ENCODE measurements around the gene PER3.
"Not testable (repeated sequence)": the region's sequence is repeated elsewhere in the genome, so short reads cannot be mapped to it uniquely, and the experiment has no call there.

The PER3 gene

GRCh38 chr1:7778133-7778628 is 5.9 kb upstream of the PER3 start:
- DNase-seq (ENCODE audit: low spot score) = no peak

- DNase-seq (ENCODE audit: low spot score) = no peak
Measured at GRCh38 chr1:7780976-7781375, 3.1 kb upstream of the PER3 start.

GRCh38 chr1:7781501-7781900 is 2.6 kb upstream of the PER3 start:
- DNase-seq (ENCODE audit: low spot score) = no peak

- no peak for DNase-seq (ENCODE audit: low spot score)
Measured at GRCh38 chr1:7781923-7782495, 2.1 kb upstream of the PER3 start.

GRCh38 chr1:7783178-7783711 is 846 bp upstream of the PER3 start:
- peak; percentile 63 for DNase-seq (ENCODE audit: low spot score)

GRCh38 chr1:7784492-7785071 is 491 bp downstream of the PER3 start:
- DNase-seq (ENCODE audit: low spot score) = no peak

GRCh38 chr1:7785108-7785507 is 1.0 kb downstream of the PER3 start:
- no peak for DNase-seq (ENCODE audit: low spot score)

GRCh38 chr1:7786795-7787194 is 2.7 kb downstream of the PER3 start:
- DNase-seq (ENCODE audit: low spot score) = no peak

- no peak for DNase-seq (ENCODE audit: low spot score)
Measured at GRCh38 chr1:7789828-7790227, 5.7 kb downstream of the PER3 start.

GRCh38 chr1:7791027-7791426 is 6.9 kb downstream of the PER3 start:
- DNase-seq (ENCODE audit: low spot score) = not testable (repeated sequence)

- no peak for DNase-seq (ENCODE audit: low spot score)
Measured at GRCh38 chr1:7795406-7795805, 11.3 kb downstream of the PER3 start.

GRCh38 chr1:7805460-7805859 is 21.4 kb downstream of the PER3 start:
- no peak for DNase-seq (ENCODE audit: low spot score)

- peak; percentile 13 for DNase-seq (ENCODE audit: low spot score)
Measured at GRCh38 chr1:7808253-7808844, 24.3 kb downstream of the PER3 start.

- DNase-seq (ENCODE audit: low spot score) = no peak
Measured at GRCh38 chr1:7809742-7810141, 25.7 kb downstream of the PER3 start.

GRCh38 chr1:7810395-7810794 is 26.3 kb downstream of the PER3 start:
- no peak for DNase-seq (ENCODE audit: low spot score)

GRCh38 chr1:7811476-7811875 is 27.4 kb downstream of the PER3 start:
- DNase-seq (ENCODE audit: low spot score) = no peak

- DNase-seq (ENCODE audit: low spot score) = no peak
Measured at GRCh38 chr1:7813677-7814373, 29.7 kb downstream of the PER3 start.

GRCh38 chr1:7821282-7821681 is 37.2 kb downstream of the PER3 start:
- DNase-seq (ENCODE audit: low spot score) = no peak

GRCh38 chr1:7824701-7825100 is 40.6 kb downstream of the PER3 start:
- DNase-seq (ENCODE audit: low spot score) = no peak

- DNase-seq (ENCODE audit: low spot score) = no peak
Measured at GRCh38 chr1:7826363-7826762, 42.3 kb downstream of the PER3 start.

- DNase-seq (ENCODE audit: low spot score) = no peak
Measured at GRCh38 chr1:7827126-7827955, 43.2 kb downstream of the PER3 start.

GRCh38 chr1:7831458-7831857 is 47.4 kb downstream of the PER3 start:
- DNase-seq (ENCODE audit: low spot score) = no peak
